OCI-LY3 (cell line): Measurements from ENCODE around the gene SLC39A5.

Experiments used
- H2AFZ ChIP-seq: fragments of 200-600, 300-600 bp; shearing (Covaris generic); 2 replicates; pipeline ENCODE4 v1.6.0; 2014; ENCODE audit warnings: antibody characterized with exemption, low read depth, low read length
- H3K27ac ChIP-seq: fragments of 200-600, 300-600 bp; sonication (generic); 2 replicates; pipeline ENCODE4 v1.5.1; 2014; ENCODE audit warnings: mild to moderate bottlenecking, low read length, moderate library complexity, mixed read lengths
- H3K27me3 ChIP-seq: fragments of 200-600, 300-600 bp; sonication (generic); 2 replicates; pipeline ENCODE4 v1.6.1; 2014; ENCODE audit warnings: low read depth, low read length, mixed read lengths
- H3K36me3 ChIP-seq: fragments of 200-600, 300-600 bp; sonication (generic); replicated peaks from 2 replicates; pipeline ENCODE3; 2014; ENCODE audit warnings: low read depth, low read length, mixed read lengths
- H3K4me1 ChIP-seq: fragments of 300-600, 200-600 bp; sonication (generic); 2 replicates; pipeline ENCODE4 v1.6.1; 2014; ENCODE audit warnings: low read length, mixed read lengths
- H3K4me2 ChIP-seq: fragments of 200-600, 300-600 bp; sonication (generic); 2 replicates; pipeline ENCODE4 v1.6.1; 2014; ENCODE audit warnings: low read length, mixed read lengths
- H3K4me3 ChIP-seq: fragments of 300-600, 200-600 bp; sonication (generic); 2 replicates; pipeline ENCODE4 v1.5.1; 2014; ENCODE audit warnings: antibody characterized with exemption, mild to moderate bottlenecking, low read length, moderate library complexity
- H3K79me2 ChIP-seq: fragments of 300-600, 200-600 bp; shearing (Covaris generic); 2 replicates; pipeline ENCODE4 v1.6.1; 2014; ENCODE audit warnings: mild to moderate bottlenecking, low read length, mixed read lengths
- H3K9ac ChIP-seq: fragments of 300-600, 200-600 bp; shearing (Covaris generic); 2 replicates; pipeline ENCODE4 v1.6.0; 2014; ENCODE audit warnings: mild to moderate bottlenecking, low read length, moderate library complexity
- H3K9me3 ChIP-seq: fragments of 200-600, 300-600 bp; shearing (Covaris generic); 2 replicates; pipeline ENCODE4 v1.6.1; 2014; ENCODE audit warnings: low read length, mixed read lengths; ENCODE audit not compliant: insufficient read depth
- H4K20me1 ChIP-seq: fragments of 200-600, 300-600 bp; sonication (generic); 2 replicates; pipeline ENCODE4 v1.6.1; 2016; ENCODE audit warnings: low read length, mixed read lengths; ENCODE audit not compliant: insufficient read depth
- CTCF ChIP-seq: fragments of 200-600, 300-600 bp; sonication (generic); IDR thresholded peaks from 2 replicates; pipeline ENCODE4 v1.5.1; 2014; ENCODE audit warnings: antibody characterized with exemption, low read length, low read depth
- EZH2phosphoT487 ChIP-seq: fragments of 200-600 bp; shearing (Covaris generic); IDR thresholded peaks from 2 replicates; pipeline ENCODE4 v1.6.1; 2018; ENCODE audit warnings: antibody characterized with exemption, mixed run types, low read depth

SLC39A5 gene

DNA sequence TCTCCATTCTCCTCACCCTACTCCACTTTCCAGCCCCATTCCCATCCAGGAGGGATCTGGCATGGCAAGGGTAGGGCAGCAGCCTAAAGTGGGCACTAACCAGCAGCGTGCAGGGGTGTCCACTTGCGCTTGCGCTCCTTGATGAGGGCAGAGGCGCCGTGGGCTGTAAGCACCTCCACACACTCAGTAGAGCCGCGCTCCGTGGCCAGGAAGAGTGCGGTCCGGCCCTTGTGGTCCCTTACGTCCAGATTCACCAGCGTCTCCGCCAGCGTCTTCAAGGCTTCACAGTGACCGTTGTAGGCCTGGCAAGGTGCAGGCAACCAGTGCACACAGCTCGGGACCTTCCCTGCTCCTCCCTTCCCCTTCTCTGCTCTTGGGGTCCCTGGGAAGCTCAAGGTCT is 18.1 kb downstream of the SLC39A5 start:
- no peak overlapping the region for H3K4me2 ChIP-seq
- no peaks in the 10 kb centered on the region for H3K4me1 ChIP-seq
- no peaks in the 10 kb centered on the region for H3K79me2 ChIP-seq
- H4K20me1 ChIP-seq: no peaks in the 10 kb centered on the region
- H3K9me3 ChIP-seq: no peaks in the 10 kb centered on the region
- no peaks in the 10 kb centered on the region for H3K27me3 ChIP-seq
- no peak for TF ChIP-seq EZH2phosphoT487
- TF ChIP-seq CTCF: no peak
- H3K27ac ChIP-seq: no peak overlapping the region
- H3K9ac ChIP-seq: no peak overlapping the region
- no peak overlapping the region for H3K4me3 ChIP-seq
- H2AFZ ChIP-seq: no peak overlapping the region
- peaks cover 49% of the 10 kb centered on the region for H3K36me3 ChIP-seq

DNA sequence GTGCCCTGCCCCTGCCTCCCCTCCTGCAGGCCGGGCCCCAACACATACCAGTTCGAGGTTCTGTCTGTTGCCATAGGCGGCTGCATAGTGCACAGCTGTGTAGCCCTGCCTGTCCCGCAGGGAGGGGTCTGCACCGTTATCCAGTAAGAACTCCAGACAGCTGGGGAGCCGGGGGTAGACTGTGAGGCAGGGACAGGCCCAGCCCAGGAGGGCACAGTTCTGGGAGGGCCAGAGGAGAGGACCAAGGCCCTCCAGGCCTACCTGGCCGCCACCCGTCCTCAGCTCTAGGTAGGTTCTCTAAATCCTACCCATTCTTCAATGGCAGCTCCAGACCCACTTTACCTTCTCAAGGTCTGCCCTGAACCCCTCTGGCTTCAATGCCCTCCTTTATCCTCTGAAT is 18.9 kb downstream of the SLC39A5 start:
- Histone ChIP-seq H3K36me3 (peaks cover 54% of the 10 kb centered on the region), H3K4me2 (no peak overlapping the region), H3K9ac (no peak overlapping the region), H3K4me1 (no peaks in the 10 kb centered on the region), H2AFZ (no peak overlapping the region), H3K4me3 (no peak overlapping the region), H3K79me2 (no peaks in the 10 kb centered on the region), H3K27ac (no peak overlapping the region), H4K20me1 (no peaks in the 10 kb centered on the region), H3K27me3 (no peaks in the 10 kb centered on the region), H3K9me3 (no peaks in the 10 kb centered on the region)
- TF ChIP-seq CTCF: no peak
- TF ChIP-seq EZH2phosphoT487: no peak

GRCh38 chr12:56252649-56253048 is 22.8 kb downstream of the SLC39A5 start:
- H4K20me1 ChIP-seq: no peaks in the 10 kb centered on the region
- H3K9me3 ChIP-seq: no peaks in the 10 kb centered on the region
- peaks cover 16% of the 10 kb centered on the region for H3K79me2 ChIP-seq
- no peak overlapping the region for H3K4me3 ChIP-seq
- TF ChIP-seq CTCF: no peak
- TF ChIP-seq EZH2phosphoT487: no peak
- no peak overlapping the region for H3K9ac ChIP-seq
- H3K4me1 ChIP-seq: peaks cover 6% of the 10 kb centered on the region
- H2AFZ ChIP-seq: no peak overlapping the region
- H3K4me2 ChIP-seq: no peak overlapping the region
- no peak overlapping the region for H3K27ac ChIP-seq
- peaks cover 60% of the 10 kb centered on the region for H3K36me3 ChIP-seq
- H3K27me3 ChIP-seq: no peaks in the 10 kb centered on the region

DNA sequence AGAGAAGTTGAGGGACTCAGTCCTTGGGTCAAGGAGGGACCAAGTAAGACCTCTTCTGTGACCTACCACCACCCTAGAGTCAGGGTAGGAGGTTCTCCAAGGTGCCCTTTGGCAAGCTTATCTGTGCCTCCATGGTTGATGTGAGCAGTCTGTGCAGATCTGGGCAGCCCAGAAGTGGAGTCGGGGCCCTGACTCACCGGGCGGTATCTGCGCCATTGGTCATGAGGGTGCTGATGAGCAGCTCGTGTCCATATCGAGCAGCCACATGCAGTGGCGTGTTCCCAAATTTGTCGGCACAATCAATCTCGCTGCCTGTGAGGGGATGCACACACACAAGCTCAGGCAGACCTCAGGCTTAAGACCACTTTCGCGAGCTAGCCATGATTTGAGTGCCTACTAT is 23.2 kb downstream of the SLC39A5 start:
- no peak overlapping the region for H2AFZ ChIP-seq
- no peaks in the 10 kb centered on the region for H3K27me3 ChIP-seq
- H3K9me3 ChIP-seq: no peaks in the 10 kb centered on the region
- peaks cover 57% of the 10 kb centered on the region for H3K36me3 ChIP-seq
- H3K79me2 ChIP-seq: peaks cover 21% of the 10 kb centered on the region
- H3K4me1 ChIP-seq: peaks cover 6% of the 10 kb centered on the region
- TF ChIP-seq EZH2phosphoT487: no peak
- no peak for TF ChIP-seq CTCF
- H3K4me3 ChIP-seq: no peak overlapping the region
- no peak overlapping the region for H3K4me2 ChIP-seq
- no peak overlapping the region for H3K9ac ChIP-seq
- H4K20me1 ChIP-seq: no peaks in the 10 kb centered on the region
- no peak overlapping the region for H3K27ac ChIP-seq
